ENCODE measurements around the gene PPP1R15B.

Gene PPP1R15B

DNA sequence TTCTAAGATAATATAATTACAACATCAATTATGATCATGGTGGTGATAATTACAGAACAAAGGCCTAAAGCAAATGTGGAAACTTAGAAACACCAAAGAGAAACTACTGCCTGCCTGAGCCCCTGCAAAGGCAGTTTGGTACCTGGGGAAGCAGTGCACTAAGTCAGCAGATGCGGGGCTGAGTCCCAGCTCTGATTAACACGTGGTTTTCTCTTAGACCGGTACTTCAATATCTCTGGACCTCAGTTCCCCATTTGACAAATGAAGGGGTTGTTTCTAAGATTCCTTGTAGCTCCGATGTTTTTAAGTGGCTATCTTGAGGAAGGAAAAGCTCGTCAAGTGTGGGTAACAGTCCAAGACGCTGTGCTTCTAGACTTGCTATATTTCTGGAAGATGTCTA lies 35.2 kb downstream of the PPP1R15B start:
- H3K4me3 ChIP-seq (ENCODE audit: low read depth, low read length): no peak overlapping the region
- TF ChIP-seq, protein P1, sequence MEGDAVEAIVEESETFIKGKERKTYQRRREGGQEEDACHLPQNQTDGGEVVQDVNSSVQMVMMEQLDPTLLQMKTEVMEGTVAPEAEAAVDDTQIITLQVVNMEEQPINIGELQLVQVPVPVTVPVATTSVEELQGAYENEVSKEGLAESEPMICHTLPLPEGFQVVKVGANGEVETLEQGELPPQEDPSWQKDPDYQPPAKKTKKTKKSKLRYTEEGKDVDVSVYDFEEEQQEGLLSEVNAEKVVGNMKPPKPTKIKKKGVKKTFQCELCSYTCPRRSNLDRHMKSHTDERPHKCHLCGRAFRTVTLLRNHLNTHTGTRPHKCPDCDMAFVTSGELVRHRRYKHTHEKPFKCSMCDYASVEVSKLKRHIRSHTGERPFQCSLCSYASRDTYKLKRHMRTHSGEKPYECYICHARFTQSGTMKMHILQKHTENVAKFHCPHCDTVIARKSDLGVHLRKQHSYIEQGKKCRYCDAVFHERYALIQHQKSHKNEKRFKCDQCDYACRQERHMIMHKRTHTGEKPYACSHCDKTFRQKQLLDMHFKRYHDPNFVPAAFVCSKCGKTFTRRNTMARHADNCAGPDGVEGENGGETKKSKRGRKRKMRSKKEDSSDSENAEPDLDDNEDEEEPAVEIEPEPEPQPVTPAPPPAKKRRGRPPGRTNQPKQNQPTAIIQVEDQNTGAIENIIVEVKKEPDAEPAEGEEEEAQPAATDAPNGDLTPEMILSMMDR (conservative IDR thresholded peaks at IDR 0.05; ENCODE audit: low read depth, low read length): no peak
- no peak for DNase-seq (ENCODE audit: low read depth)

- H3K4me3 ChIP-seq (ENCODE audit: low read depth, low read length): no peak overlapping the region
- DNase-seq (ENCODE audit: low read depth): no peak
- TF ChIP-seq, protein P1 (conservative IDR thresholded peaks at IDR 0.05; ENCODE audit: low read depth, low read length): no peak
Measured at GRCh38 chr1:204373911-204374310, 37.7 kb downstream of the PPP1R15B start.

- no peak for DNase-seq (ENCODE audit: low read depth)
Measured at GRCh38 chr1:204370176-204370575, 41.4 kb downstream of the PPP1R15B start.

GRCh38 chr1:204368996-204369726 lies 42.5 kb downstream of the PPP1R15B start:
- H3K4me3 ChIP-seq (ENCODE audit: low read depth, low read length): no peak overlapping the region
- DNase-seq (ENCODE audit: low read depth): no peak
- TF ChIP-seq, protein P1 (conservative IDR thresholded peaks at IDR 0.05; ENCODE audit: low read depth, low read length): no peak

More at GRCh38 chr1:204370176-204370575, 41.4 kb downstream of the PPP1R15B start:
- TF ChIP-seq, protein P1 (conservative IDR thresholded peaks at IDR 0.05; ENCODE audit: low read depth, low read length): no peak
- H3K4me3 ChIP-seq (ENCODE audit: low read depth, low read length): no peak overlapping the region

- TF ChIP-seq, protein P1 (conservative IDR thresholded peaks at IDR 0.05; ENCODE audit: low read depth, low read length): no peak
- H3K4me3 ChIP-seq (ENCODE audit: low read depth, low read length): no peak overlapping the region
- no peak for DNase-seq (ENCODE audit: low read depth)
Measured at GRCh38 chr1:204367956-204368355, 43.7 kb downstream of the PPP1R15B start.

GRCh38 chr1:204367193-204367858 lies 44.3 kb downstream of the PPP1R15B start:
- no peak overlapping the region for H3K4me3 ChIP-seq (ENCODE audit: low read depth, low read length)
- no peak for DNase-seq (ENCODE audit: low read depth)
- TF ChIP-seq, protein P1 (conservative IDR thresholded peaks at IDR 0.05; ENCODE audit: low read depth, low read length): no peak
